Posterior cingulate gyrus (tissue), 11 donors: ENCODE results near the gene ABCF2.

ENCODE experiments used
- DNase-seq, 10 donors: peaks; one replicate each; pipeline versions ENCODE4 v3.0.0 to v3.0.0-alpha.2; 2020 to 2021; ENCODE audit warnings: mixed read lengths in 3 of 10
- intact Hi-C: fragments of 100-400 bp; cut with DNase I; formaldehyde crosslinking; loops from one replicate; pipeline ENCODE4 v1.15.1; 2023

Gene ABCF2

GRCh38 chr7:151231080-151231479 is 4.1 kb upstream of the ABCF2 start:
- intact Hi-C loops, result no loop called here
- DNase-seq, result no peak

GRCh38 chr7:151229249-151229648 is 2.2 kb upstream of the ABCF2 start:
- DNase-seq, result peak in 2 of 10 donors; percentile 39 to 51
- intact Hi-C loops, result no loop called here

GRCh38 chr7:151228024-151228866 is 1.2 kb upstream of the ABCF2 start:
- intact Hi-C loops, result no loop called here

GRCh38 chr7:151226560-151226874 is 488 bp downstream of the ABCF2 start:
- peak in 1 of 10 donors; percentile 88 for DNase-seq
- intact Hi-C loops, result no loop called here

More at GRCh38 chr7:151228024-151228866, 1.2 kb upstream of the ABCF2 start:
- no peak for DNase-seq

- no peak for DNase-seq
- intact Hi-C loops, result no loop called here
Observed at GRCh38 chr7:151225948-151226510, 976 bp downstream of the ABCF2 start.

GRCh38 chr7:151223728-151224127 is 3.3 kb downstream of the ABCF2 start:
- intact Hi-C loops, result no loop called here
- DNase-seq, result peak in 1 of 10 donors; percentile 36

GRCh38 chr7:151218170-151218569 is 8.8 kb downstream of the ABCF2 start:
- no peak for DNase-seq

GRCh38 chr7:151215396-151215795 is 11.6 kb downstream of the ABCF2 start:
- intact Hi-C loops, result no loop called here

More at GRCh38 chr7:151218170-151218569, 8.8 kb downstream of the ABCF2 start:
- intact Hi-C loops, result no loop called here

GRCh38 chr7:151213826-151214225 is 13.2 kb downstream of the ABCF2 start:
- intact Hi-C loops, result no loop called here
- no peak for DNase-seq

More at GRCh38 chr7:151215396-151215795, 11.6 kb downstream of the ABCF2 start:
- DNase-seq, result no peak

- DNase-seq, result no peak
- intact Hi-C loops, result no loop called here
Observed at GRCh38 chr7:151212626-151213025, 14.4 kb downstream of the ABCF2 start.

- intact Hi-C loops, result no loop called here
- no peak for DNase-seq
Observed at GRCh38 chr7:151211155-151211772, 15.7 kb downstream of the ABCF2 start.

GRCh38 chr7:151210087-151210854 is 16.7 kb downstream of the ABCF2 start, which contains the start of gene H2BK1:
H2BK1 (minus strand) TSS chr7:151210488; CDS start chr7:151210318, 170 bp downstream.
- intact Hi-C loops, result no loop called here
- DNase-seq, result no peak

GRCh38 chr7:151209588-151209987 is 17.4 kb downstream of the ABCF2 start:
- DNase-seq, result no peak
- intact Hi-C loops, result no loop called here

- intact Hi-C loops, result no loop called here
- no peak for DNase-seq
Observed at GRCh38 chr7:151208253-151208862, 18.6 kb downstream of the ABCF2 start.

GRCh38 chr7:151207804-151208203 is 19.2 kb downstream of the ABCF2 start:
- no peak for DNase-seq
- intact Hi-C loops, result no loop called here

GRCh38 chr7:151207315-151207714 is 19.7 kb downstream of the ABCF2 start:
- intact Hi-C loops, result no loop called here
- no peak for DNase-seq

GRCh38 chr7:151206914-151207313 is 20.1 kb downstream of the ABCF2 start:
- intact Hi-C loops, result no loop called here
- no peak for DNase-seq

GRCh38 chr7:151205730-151206129 is 21.3 kb downstream of the ABCF2 start:
- intact Hi-C loops, result no loop called here
- no peak for DNase-seq

GRCh38 chr7:151204383-151205032 is 22.5 kb downstream of the ABCF2 start:
- intact Hi-C loops, result no loop called here
- no peak for DNase-seq

- DNase-seq, result peak in 1 of 10 donors; percentile 16
- intact Hi-C loops, result no loop called here
Observed at GRCh38 chr7:151202836-151203235, 24.2 kb downstream of the ABCF2 start.
